Neutrophil (primary cell): Measurements from ENCODE around the gene DEPDC5.

Experiments
- H3K27ac ChIP-seq: fragments of 200-600 bp; sonication (generic); 2 replicates; pipeline ENCODE4 v1.5.1; 2016; ENCODE audit warnings: mild to moderate bottlenecking, moderate library complexity
- H3K27me3 ChIP-seq: fragments of 200-600 bp; sonication (generic); 2 replicates; pipeline ENCODE4 v1.6.0; 2016; ENCODE audit warnings: mild to moderate bottlenecking
- H3K36me3 ChIP-seq: fragments of 200-600 bp; sonication (generic); 2 replicates; pipeline ENCODE4 v1.5.1; 2017
- H3K4me1 ChIP-seq, 2 experiments: fragments of 200-600 bp in 1 of 2; sonication (generic) in 1 of 2; 1 replicate in 1 of 2; 2 replicates in 1 of 2; pipeline versions ENCODE4 v1.5.1 to v1.6.1; 2013 to 2016; ENCODE audit warnings: low read depth in 1 of 2, low read length in 1 of 2, mild to moderate bottlenecking in 1 of 2, moderate library complexity in 1 of 2; ENCODE audit not compliant: control insufficient read depth in 1 of 2, insufficient read depth in 1 of 2
- H3K4me3 ChIP-seq, 2 experiments: fragments of 200-600 bp in 1 of 2; sonication (generic) in 1 of 2; 1 replicate in 1 of 2; 2 replicates in 1 of 2; pipeline ENCODE4 v1.5.1; 2013 to 2016; ENCODE audit warnings: low read depth in 1 of 2, low read length in 1 of 2, mild to moderate bottlenecking in 1 of 2, moderate library complexity in 1 of 2
- H3K9me3 ChIP-seq: fragments of 200-600 bp; sonication (generic); 2 replicates; pipeline ENCODE4 v1.5.1; 2016
- TF ChIP-seq, protein P1 (sequence below): fragments of 200-600 bp; sonication (generic); IDR thresholded peaks from 2 replicates; pipeline ENCODE4 v1.5.1; 2016; ENCODE audit warnings: antibody characterized with exemption

DEPDC5 gene

DNA sequence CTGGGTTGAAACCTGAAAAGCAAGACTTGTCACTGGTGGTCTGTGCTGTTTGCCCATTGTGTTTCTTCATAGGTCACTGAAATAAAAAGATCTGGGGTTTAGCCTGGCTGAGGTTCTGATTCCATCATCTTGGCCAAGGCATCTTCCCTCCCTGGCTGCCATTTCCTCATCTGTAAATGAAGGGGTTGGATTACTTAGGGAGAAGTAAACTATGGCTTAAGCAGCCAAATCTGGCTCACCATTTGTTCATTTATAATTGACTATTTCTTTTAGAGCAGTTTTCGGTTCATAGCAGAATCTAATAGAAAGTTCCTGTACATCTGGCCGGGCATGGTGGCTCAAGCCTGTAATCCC is 138.2 kb downstream of the DEPDC5 start:
- peaks cover 30% of the 10 kb centered on the region for H3K36me3 ChIP-seq
- TF ChIP-seq, protein P1, sequence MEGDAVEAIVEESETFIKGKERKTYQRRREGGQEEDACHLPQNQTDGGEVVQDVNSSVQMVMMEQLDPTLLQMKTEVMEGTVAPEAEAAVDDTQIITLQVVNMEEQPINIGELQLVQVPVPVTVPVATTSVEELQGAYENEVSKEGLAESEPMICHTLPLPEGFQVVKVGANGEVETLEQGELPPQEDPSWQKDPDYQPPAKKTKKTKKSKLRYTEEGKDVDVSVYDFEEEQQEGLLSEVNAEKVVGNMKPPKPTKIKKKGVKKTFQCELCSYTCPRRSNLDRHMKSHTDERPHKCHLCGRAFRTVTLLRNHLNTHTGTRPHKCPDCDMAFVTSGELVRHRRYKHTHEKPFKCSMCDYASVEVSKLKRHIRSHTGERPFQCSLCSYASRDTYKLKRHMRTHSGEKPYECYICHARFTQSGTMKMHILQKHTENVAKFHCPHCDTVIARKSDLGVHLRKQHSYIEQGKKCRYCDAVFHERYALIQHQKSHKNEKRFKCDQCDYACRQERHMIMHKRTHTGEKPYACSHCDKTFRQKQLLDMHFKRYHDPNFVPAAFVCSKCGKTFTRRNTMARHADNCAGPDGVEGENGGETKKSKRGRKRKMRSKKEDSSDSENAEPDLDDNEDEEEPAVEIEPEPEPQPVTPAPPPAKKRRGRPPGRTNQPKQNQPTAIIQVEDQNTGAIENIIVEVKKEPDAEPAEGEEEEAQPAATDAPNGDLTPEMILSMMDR: no peak
- no peaks in the 10 kb centered on the region for H3K27me3 ChIP-seq
- H3K9me3 ChIP-seq: no peaks in the 10 kb centered on the region
- no peak overlapping the region for H3K4me3 ChIP-seq
- H3K27ac ChIP-seq: no peak overlapping the region
- peaks cover 8% of the 10 kb centered on the region in 2 experiments for H3K4me1 ChIP-seq

GRCh38 chr22:31893460-31893859 is 139.6 kb downstream of the DEPDC5 start:
- TF ChIP-seq, protein P1: no peak
- H3K27me3 ChIP-seq: no peaks in the 10 kb centered on the region
- H3K36me3 ChIP-seq: peaks cover 43% of the 10 kb centered on the region
- peaks cover 8% of the 10 kb centered on the region in 2 experiments for H3K4me1 ChIP-seq
- H3K4me3 ChIP-seq: no peak overlapping the region
- no peaks in the 10 kb centered on the region for H3K9me3 ChIP-seq
- no peak overlapping the region for H3K27ac ChIP-seq

GRCh38 chr22:31895411-31896123 is 141.7 kb downstream of the DEPDC5 start:
- H3K4me1 ChIP-seq: peaks cover 8% of the 10 kb centered on the region in 2 experiments
- TF ChIP-seq, protein P1: no peak
- no peak overlapping the region for H3K4me3 ChIP-seq
- H3K9me3 ChIP-seq: no peaks in the 10 kb centered on the region
- peaks cover 43% of the 10 kb centered on the region for H3K36me3 ChIP-seq
- no peaks in the 10 kb centered on the region for H3K27me3 ChIP-seq
- no peak overlapping the region for H3K27ac ChIP-seq

DNA sequence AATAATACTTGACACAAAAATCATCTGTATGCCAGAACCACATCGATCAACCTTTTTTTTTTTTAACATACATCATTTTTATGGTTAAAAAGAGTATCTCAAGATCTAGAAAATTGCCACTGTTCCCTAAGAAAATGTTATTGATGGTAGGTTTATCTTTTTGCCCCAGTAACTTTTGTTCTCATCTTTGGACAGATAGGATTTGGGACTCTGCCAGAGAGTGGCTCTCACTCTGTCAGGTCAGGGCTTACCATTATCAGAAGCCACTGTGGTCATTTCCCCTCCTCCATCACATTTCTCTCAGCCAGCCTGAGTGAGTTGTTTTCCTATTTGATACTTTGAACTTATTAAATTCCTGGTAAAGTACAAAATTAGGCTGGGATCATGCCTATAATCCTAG is 142.7 kb downstream of the DEPDC5 start:
- H3K27ac ChIP-seq: no peak overlapping the region
- TF ChIP-seq, protein P1: no peak
- no peaks in the 10 kb centered on the region for H3K9me3 ChIP-seq
- H3K4me1 ChIP-seq: peaks cover 8% of the 10 kb centered on the region in 2 experiments
- no peak overlapping the region for H3K4me3 ChIP-seq
- H3K27me3 ChIP-seq: no peaks in the 10 kb centered on the region
- H3K36me3 ChIP-seq: peaks cover 45% of the 10 kb centered on the region

DNA sequence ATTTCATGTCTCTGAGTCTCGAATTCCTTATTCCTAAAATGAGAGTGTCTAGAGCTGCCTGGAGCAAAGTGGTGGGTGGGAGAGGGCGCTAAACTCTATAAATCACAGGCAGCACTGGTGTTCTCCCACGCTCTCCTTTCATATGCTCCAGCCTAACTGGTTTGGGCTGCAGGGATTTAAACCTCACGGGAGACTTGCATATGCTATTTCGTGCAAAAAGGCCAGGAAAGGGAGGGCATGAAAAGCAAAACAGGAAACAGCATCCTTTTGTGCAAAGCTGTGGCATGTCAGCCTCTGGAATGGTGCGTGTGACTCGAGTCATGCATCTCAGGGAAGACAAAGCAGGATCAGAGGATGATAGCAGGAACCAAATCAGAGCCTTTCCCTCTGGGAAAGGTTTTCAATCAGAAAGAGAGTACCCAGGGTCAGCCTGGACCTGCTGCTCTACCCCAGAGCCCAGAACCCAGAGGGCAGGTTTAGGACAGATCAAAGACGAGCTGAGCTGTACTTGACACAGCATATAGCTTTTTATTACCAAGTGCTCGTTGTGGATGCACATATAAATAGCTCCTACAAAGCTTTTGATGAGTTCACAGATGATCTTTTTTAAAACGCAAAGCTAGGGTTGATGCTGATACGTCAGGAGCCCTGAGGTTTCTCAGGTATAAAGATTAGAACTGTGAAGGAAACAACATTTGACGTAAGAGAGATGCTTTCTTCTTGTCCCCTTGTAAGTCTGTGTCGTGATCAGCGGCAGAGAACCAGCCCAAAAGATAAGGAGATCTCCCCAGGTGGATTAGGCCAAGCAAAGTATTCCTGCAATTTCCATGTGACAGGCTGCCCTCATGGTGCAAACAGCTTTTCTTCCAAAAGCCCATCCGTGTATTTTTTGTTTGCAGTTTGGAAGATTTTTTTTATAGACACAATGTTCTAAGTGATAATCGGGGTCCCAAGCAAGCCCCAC is 144.3 kb downstream of the DEPDC5 start:
- Histone ChIP-seq H3K27me3 (no peaks in the 10 kb centered on the region), H3K27ac (no peak overlapping the region), H3K36me3 (peaks cover 59% of the 10 kb centered on the region), H3K4me3 (no peak overlapping the region), H3K9me3 (no peaks in the 10 kb centered on the region), H3K4me1 (peaks cover 8% of the 10 kb centered on the region in 2 experiments)
- TF ChIP-seq, protein P1: no peak
